Fibroblast of skin of scalp (primary cell): ENCODE measurements around the gene RHBDD2.
"Not testable (repeated sequence)": the region's sequence is repeated elsewhere in the genome, so short reads cannot be mapped to it uniquely, and the experiment has no call there.

Experiments used
- DNase-seq: peaks from one replicate; pipeline ENCODE4 v3.0.0-alpha.2; 2013

Gene RHBDD2

DNA sequence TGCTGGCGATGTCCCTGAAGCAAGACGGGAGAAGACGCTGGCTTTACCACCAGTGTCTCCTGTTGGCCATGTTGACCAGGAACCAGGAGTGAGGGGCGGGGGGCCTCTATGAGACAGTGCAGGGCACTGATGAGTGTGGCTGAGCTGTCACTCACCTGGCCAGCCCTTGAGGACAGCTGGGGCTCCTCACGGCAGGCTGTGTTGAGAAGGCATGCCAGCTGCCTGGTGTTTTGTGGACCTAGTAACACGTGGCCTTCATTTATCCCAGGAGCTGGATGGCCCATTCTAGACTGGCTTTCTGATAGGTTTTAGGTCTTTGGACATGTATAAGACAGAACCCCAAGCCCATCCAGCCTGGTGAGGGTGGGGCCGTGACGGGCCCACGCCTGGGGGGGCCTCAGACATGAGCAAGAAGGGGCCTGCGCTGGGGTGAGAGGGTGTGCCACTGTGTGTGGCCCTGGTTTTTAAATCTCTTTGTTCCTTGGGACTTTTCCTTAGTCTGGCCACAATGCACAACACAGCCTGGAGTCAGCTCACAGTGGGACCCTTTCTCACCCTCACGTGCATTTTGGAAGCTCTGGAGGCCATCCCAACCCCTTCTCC is 10.5 kb downstream of the RHBDD2 start:
- DNase-seq = no peak

- peak; percentile 57 for DNase-seq
Observed at GRCh38 chr7:75889826-75890225, 11.0 kb downstream of the RHBDD2 start.

DNA sequence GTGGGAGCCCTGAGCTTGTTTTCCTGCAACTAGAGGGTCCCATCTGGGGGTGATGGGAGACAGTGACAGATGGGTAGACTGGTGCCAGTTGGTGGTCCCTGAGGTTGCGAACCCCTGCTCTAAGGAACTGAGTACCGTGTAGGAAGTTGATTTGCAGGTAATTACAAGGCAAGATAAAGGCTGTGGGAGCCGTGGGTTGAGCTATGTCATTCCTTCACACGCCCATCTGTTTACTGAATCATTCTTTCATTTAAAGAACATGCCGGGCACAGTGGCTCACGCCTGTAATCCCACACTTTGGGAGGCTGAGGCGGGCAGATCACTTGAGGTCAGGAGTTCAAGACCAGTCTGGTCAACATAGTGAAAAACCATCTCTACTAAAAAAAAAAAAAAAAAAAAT is 12.4 kb downstream of the RHBDD2 start:
- not testable (repeated sequence) for DNase-seq

- no peak for DNase-seq
Observed at GRCh38 chr7:75891815-75892411, 13.1 kb downstream of the RHBDD2 start.

GRCh38 chr7:75892634-75893272 is 13.9 kb downstream of the RHBDD2 start:
- no peak for DNase-seq

- no peak for DNase-seq
Observed at GRCh38 chr7:75896803-75897327, 18.0 kb downstream of the RHBDD2 start.

- DNase-seq = no peak
Observed at GRCh38 chr7:75900617-75901315, 21.9 kb downstream of the RHBDD2 start.

DNA sequence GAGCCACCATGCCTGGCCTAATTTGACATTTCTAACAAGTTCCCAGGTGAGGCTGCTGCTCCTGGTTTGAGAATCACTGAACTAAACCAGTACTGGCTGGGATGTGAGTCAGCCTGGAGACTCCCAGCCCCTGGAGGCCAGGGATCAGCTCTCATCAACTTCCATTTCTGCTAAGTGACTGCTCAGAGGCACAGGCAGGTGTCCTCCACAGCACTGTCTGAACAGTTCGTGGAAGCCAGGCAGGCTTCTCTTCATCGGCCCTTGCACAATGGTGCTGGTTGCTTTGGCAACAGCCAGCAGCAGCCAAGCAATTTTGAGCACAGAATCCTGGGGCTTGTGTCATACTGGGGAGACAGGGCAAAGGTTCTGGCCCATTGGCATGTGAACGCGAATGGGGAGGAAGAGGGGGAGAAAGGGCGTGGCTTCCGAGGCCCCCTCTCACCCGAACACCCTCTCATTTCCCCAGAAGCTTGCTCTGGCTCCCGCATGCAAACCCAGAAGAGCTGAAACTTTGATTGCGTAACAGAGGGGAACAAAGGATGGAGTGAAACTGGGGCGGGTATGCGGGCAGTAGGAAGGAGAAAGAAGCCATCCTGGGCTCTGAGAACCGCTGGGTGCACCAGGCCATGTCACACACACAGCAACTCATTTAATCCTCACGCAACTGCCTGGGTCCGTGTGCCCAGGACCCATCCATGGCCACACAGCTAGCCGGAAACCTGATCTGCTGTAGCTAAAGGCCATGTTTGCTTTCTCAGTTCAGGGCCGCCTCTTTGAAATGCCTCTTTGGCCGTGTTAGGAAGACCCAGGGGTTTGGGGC is 27.2 kb downstream of the RHBDD2 start:
- DNase-seq = peak; percentile 37

- no peak for DNase-seq
Observed at GRCh38 chr7:75906991-75907667, 28.3 kb downstream of the RHBDD2 start.

DNA sequence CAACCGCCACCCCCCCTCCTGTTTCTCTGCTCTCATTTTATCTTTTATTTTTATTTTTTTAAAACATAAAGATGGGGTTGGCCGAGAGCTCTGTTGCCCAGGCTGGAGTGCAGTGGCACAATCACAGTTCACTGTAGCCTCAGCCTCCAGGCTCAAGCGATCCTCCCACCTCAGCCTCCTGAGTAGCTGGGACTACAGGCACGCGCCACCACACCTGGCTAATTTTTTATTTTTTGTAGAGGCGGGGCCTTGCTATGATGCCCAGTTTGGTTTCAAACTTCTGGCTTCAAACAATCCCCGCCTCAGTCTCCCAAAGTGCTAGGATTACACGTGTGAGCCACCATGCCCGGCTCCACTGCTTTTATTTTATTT is 28.8 kb downstream of the RHBDD2 start:
- not testable (repeated sequence) for DNase-seq

DNA sequence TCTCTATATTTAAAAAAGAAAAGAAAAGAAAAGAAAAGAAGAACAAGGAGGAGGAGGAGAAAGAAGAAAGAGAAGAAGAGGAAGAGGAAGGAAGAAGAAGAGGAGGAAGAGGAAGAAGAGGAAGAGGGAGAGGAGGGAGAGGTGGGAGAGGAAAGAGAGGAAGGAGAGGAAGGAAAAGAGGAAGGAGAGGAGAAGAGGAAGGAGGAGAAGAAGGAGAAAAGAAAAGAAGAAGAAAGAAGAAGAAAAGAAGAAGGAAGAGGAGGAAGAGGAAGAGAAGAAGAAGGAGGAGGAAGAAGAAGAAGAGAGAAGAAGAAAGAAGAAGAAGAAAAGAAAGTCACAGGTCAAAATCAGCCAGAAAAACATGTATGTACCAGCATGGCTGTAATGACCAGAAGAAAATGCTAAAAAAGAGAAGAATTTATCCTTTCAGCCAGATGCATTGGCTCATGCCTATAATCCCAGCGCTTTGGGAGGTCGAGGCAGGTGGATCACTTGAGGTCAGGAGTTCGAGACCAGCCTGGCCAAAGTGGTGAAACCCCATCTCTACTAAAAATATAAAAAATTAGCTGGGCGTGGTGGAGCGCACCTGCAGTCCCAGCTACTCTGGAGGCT is 30.8 kb downstream of the RHBDD2 start:
- DNase-seq = no peak

GRCh38 chr7:75911186-75911585 is 32.4 kb downstream of the RHBDD2 start:
- DNase-seq = not testable (repeated sequence)

- no peak for DNase-seq
Observed at GRCh38 chr7:75913437-75913836, 34.6 kb downstream of the RHBDD2 start.

DNA sequence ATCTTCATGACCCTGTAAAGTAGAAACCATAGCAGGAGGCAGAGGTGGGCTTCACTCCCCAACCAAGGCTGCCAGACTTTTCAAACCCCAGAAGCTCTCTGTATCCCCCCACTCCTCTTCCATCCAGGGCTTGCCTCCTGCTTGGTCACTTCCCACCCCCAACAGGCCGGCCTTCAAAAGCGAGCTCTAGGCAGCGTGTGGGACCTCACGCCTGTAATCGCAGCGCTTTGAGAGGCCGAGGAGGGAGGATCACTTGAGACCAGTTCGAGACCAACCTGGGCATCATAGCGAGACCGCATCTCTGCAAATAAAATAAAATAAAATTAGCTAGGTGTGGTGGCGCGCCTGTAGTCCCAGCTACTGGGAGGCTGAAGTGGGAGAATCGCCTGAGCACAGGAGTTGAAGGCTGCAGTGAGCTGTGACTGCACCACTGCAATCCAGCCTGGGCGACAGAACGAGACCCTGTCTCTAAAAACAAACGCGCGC is 35.4 kb downstream of the RHBDD2 start:
- DNase-seq = no peak

- peak; percentile 95 for DNase-seq
Observed at GRCh38 chr7:75914655-75915415, 36.0 kb downstream of the RHBDD2 start, which contains the start of gene POR. Gene POR, plus strand, starts transcription at chr7:75915155. Its CDS starts 38,847 bp downstream, at chr7:75954002.

GRCh38 chr7:75915416-75916156 is 36.8 kb downstream of the RHBDD2 start:
- DNase-seq = no peak

GRCh38 chr7:75916259-75916658 is 37.4 kb downstream of the RHBDD2 start:
- no peak for DNase-seq

GRCh38 chr7:75916685-75917634 is 38.1 kb downstream of the RHBDD2 start:
- DNase-seq = no peak
